Sigmoid colon (tissue), 7 donors: ENCODE results near the gene APBA3. TPM values are rescaled to one million over a fixed set of nuclear protein-coding genes. Genes with fewer than 3 reads are reported as not detected.
A peak's percentile ranks its signal among the peaks of the same experiment; 100 is the strongest.

ENCODE experiments used
- DNase-seq: peaks from one replicate; pipeline ENCODE4 v3.0.0-alpha.2; 2019
- H3K27ac ChIP-seq, 4 donors: fragments of 200-600 bp; sonication (generic); one replicate each; pipeline ENCODE4 v1.5.1; 2016 to 2019; ENCODE audit warnings: mild to moderate bottlenecking in 1 of 4
- H3K27me3 ChIP-seq, 3 donors: fragments of 200-600 bp; sonication (generic); one replicate each; pipeline ENCODE4 v1.5.1; 2019; ENCODE audit warnings: mild to moderate bottlenecking in 1 of 3
- H3K36me3 ChIP-seq, 4 donors: fragments of 200-600 bp; sonication (generic); one replicate each; pipeline ENCODE4 v1.5.1; 2016 to 2019
- H3K4me1 ChIP-seq, 4 donors: fragments of 200-600 bp; sonication (generic); one replicate each; pipeline ENCODE4 v1.5.1; 2017 to 2019
- H3K4me3 ChIP-seq, 4 donors: fragments of 200-600 bp; sonication (generic); one replicate each; pipeline ENCODE4 v1.5.1; 2017 to 2019; ENCODE audit warnings: mild to moderate bottlenecking in 2 of 4, moderate library complexity in 1 of 4
- H3K9me3 ChIP-seq, 4 donors: fragments of 200-600 bp in 3 of 4; sonication (generic) in 3 of 4; one replicate each; pipeline versions ENCODE4 v1.5.1 to v1.6.1; 2013 to 2019
- CTCF ChIP-seq, 4 experiments: fragments of 450-650 bp in 3 of 4; fragments of 200-600 bp in 1 of 4; IDR thresholded peaks; one replicate each; pipeline ENCODE4 v1.5.1; 2016 to 2019; ENCODE audit warnings: antibody characterized with exemption in 4 of 4, mild to moderate bottlenecking in 3 of 4, moderate library complexity in 2 of 4
- EP300 ChIP-seq, 4 donors: sonication (generic); formaldehyde crosslinking; IDR thresholded peaks; one replicate each; pipeline ENCODE4 v1.6.1; 2017; ENCODE audit warnings: antibody characterized with exemption in 4 of 4
- POLR2A ChIP-seq, 2 donors: fragments of 450-650 bp; IDR thresholded peaks; one replicate each; pipeline ENCODE4 v1.6.1; 2016; ENCODE audit warnings: antibody characterized with exemption in 2 of 2, mild to moderate bottlenecking in 2 of 2, moderate library complexity in 2 of 2
- POLR2AphosphoS5 ChIP-seq, 4 donors: sonication (generic); formaldehyde crosslinking; IDR thresholded peaks; one replicate each; pipeline ENCODE4 v1.6.1; 2017; ENCODE audit warnings: antibody characterized with exemption in 4 of 4
- WGBS, 2 donors: extraction: QIAGEN DNeasy Blood & Tissue Kit; methylation state at CpG; one replicate each; pipeline ENCODE4 v1.1.7; 2013; 5-methylcytosine and 5-hydroxymethylcytosine counted together
- intact Hi-C: fragments of 100-400 bp; cut with DNase I; formaldehyde crosslinking; loops from one replicate; pipeline ENCODE4 v1.15.1; 2023
- polyA plus RNA-seq, 3 donors: library from polyadenylated mRNA; stranded (reverse); fragments of 200-250 nt; gene quantifications; one replicate each; pipeline ENCODE4 v1.2.3, GENCODE V29; 2013
- total RNA-seq, 4 donors: library from RNA; depleted of rRNA; stranded (reverse); fragments of >200 nt; gene quantifications; one replicate each; pipeline ENCODE4 v1.1.0, GENCODE V29; 2016
- donor health status: healthy with polysubstance abuse.
- donor health status: Bipolar disorder and iron deficiency.
- donor health status: healthy.

APBA3 gene
- total and polyA plus RNA-seq, 7 donors = 12.0 to 42.9 (median 17.8) TPM

- peaks cover 0 to 55% (median 49%) of the 10 kb centered on the region in 3 donors for H3K27me3 ChIP-seq
- TF ChIP-seq EP300 (IDR thresholded peaks at IDR 0.05) (no peak), POLR2A (IDR thresholded peaks at IDR 0.05) (no peak), POLR2AphosphoS5 (IDR thresholded peaks at IDR 0.05) (no peak), CTCF (IDR thresholded peaks at IDR 0.05) (no peak)
These were observed 23.3 kb upstream of the APBA3 start for GRCh38 chr19:3784607-3785450.

GRCh38 chr19:3783660-3784584 is 22.4 kb upstream of the APBA3 start:
- 77 to 85% methylated on average over 49 of the region's 49 CpGs for WGBS, 2 donors
- no peaks in the 10 kb centered on the region for H3K36me3 ChIP-seq
- H3K27ac ChIP-seq = no peak overlapping the region
- peaks cover 0 to 55% (median 49%) of the 10 kb centered on the region in 3 donors for H3K27me3 ChIP-seq
- no peak for DNase-seq
- peaks cover 0 to 13% (median 5%) of the 10 kb centered on the region in 4 donors for H3K4me1 ChIP-seq
- peaks cover 12 to 20% (median 16%) of the 10 kb centered on the region in 4 donors for H3K9me3 ChIP-seq
- H3K4me3 ChIP-seq = no peak overlapping the region
- TF ChIP-seq CTCF (IDR thresholded peaks at IDR 0.05) (no peak), POLR2A (IDR thresholded peaks at IDR 0.05) (no peak), POLR2AphosphoS5 (IDR thresholded peaks at IDR 0.05) (no peak), EP300 (IDR thresholded peaks at IDR 0.05) (no peak)
- intact Hi-C loops = no loop called here

More at GRCh38 chr19:3784607-3785450, 23.3 kb upstream of the APBA3 start:
- Histone ChIP-seq H3K36me3 (no peaks in the 10 kb centered on the region), H3K4me1 (peaks cover 0 to 13% (median 5%) of the 10 kb centered on the region in 4 donors), H3K9me3 (peaks cover 12 to 20% (median 16%) of the 10 kb centered on the region in 4 donors), H3K4me3 (peak overlapping the region in 1 of 4 donors; percentile 17), H3K27ac (no peak overlapping the region)
- DNase-seq = no peak
- intact Hi-C loops = no loop called here
- 22 to 28% methylated on average over 25 of the region's 25 CpGs for WGBS, 2 donors

- Histone ChIP-seq H3K27ac (no peak overlapping the region), H3K36me3 (no peaks in the 10 kb centered on the region), H3K27me3 (peaks cover 0 to 55% (median 49%) of the 10 kb centered on the region in 3 donors), H3K9me3 (peaks cover 12 to 20% (median 16%) of the 10 kb centered on the region in 4 donors), H3K4me3 (no peak overlapping the region), H3K4me1 (peaks cover 0 to 13% (median 5%) of the 10 kb centered on the region in 4 donors)
- no peak for DNase-seq
- intact Hi-C loops = no loop called here
- TF ChIP-seq CTCF (IDR thresholded peaks at IDR 0.05) = no peak
- WGBS, 2 donors = 89% methylated on average over 13 of the region's 13 CpGs
These were observed 21.4 kb upstream of the APBA3 start for GRCh38 chr19:3782903-3783302.

GRCh38 chr19:3782330-3782729 is 20.8 kb upstream of the APBA3 start:
- Histone ChIP-seq H3K9me3 (peaks cover 12 to 20% (median 16%) of the 10 kb centered on the region in 4 donors), H3K27me3 (peaks cover 0 to 55% (median 49%) of the 10 kb centered on the region in 3 donors), H3K4me1 (peaks cover 0 to 13% (median 5%) of the 10 kb centered on the region in 4 donors), H3K27ac (no peak overlapping the region), H3K4me3 (no peak overlapping the region), H3K36me3 (no peaks in the 10 kb centered on the region)
- intact Hi-C loops = no loop called here
- 87% methylated on average over 1 of the region's 1 CpG for WGBS, 2 donors
- TF ChIP-seq EP300 (IDR thresholded peaks at IDR 0.05) = no peak
- TF ChIP-seq CTCF (IDR thresholded peaks at IDR 0.05) = no peak
- TF ChIP-seq POLR2AphosphoS5 (IDR thresholded peaks at IDR 0.05) = no peak
- no peak for TF ChIP-seq POLR2A (IDR thresholded peaks at IDR 0.05)
- DNase-seq = no peak
